ENCODE data around the gene MPZL3.

- TF ChIP-seq CTCF (IDR thresholded peaks at IDR 0.05) (no peak), POLR2A (IDR thresholded peaks at IDR 0.05) (no peak)
These were observed 13.2 kb downstream of the MPZL3 start for GRCh38 chr11:118238929-118239328.
